Mammary epithelial cell (primary cell): ENCODE measurements around the gene CNTNAP2.

Experiments
- EZH2 ChIP-seq: IDR thresholded peaks from 2 replicates; pipeline ENCODE4 v1.6.1; 2012; ENCODE audit warnings: low read length, inconsistent platforms, borderline replicate concordance
- TF ChIP-seq, protein P1 (sequence below), 2 donors: IDR thresholded peaks in 1 of 2; conservative IDR thresholded peaks in 1 of 2; 2 replicates each; pipeline ENCODE4 v1.5.1; 2011 to 2012; ENCODE audit warnings: inconsistent platforms in 2 of 2, low read length in 2 of 2, mild to moderate bottlenecking in 2 of 2, control low read depth in 1 of 2, low read depth in 1 of 2; ENCODE audit not compliant: insufficient read depth in 1 of 2; ENCODE audit errors: extremely low read depth in 1 of 2

DNA sequence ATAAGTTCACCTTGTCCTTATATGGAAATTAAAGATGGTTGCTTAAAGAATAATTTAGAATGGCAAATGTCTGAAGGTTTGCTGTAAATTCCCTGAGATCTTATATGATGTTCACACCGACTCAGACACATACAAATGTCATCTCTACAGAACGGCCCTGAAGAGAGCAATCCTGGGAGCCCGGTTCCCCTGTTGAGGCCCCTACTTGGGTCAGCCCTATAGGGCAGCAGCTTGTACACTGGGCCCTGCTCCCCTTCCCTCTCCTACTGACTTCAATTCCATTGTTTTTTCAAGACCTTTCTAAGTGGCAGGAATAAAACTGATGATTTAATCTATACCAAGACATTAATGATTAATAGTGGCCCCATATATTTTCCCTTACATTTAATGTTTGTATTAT is 1660.7 kb downstream of the CNTNAP2 start:
- TF ChIP-seq, protein P1, sequence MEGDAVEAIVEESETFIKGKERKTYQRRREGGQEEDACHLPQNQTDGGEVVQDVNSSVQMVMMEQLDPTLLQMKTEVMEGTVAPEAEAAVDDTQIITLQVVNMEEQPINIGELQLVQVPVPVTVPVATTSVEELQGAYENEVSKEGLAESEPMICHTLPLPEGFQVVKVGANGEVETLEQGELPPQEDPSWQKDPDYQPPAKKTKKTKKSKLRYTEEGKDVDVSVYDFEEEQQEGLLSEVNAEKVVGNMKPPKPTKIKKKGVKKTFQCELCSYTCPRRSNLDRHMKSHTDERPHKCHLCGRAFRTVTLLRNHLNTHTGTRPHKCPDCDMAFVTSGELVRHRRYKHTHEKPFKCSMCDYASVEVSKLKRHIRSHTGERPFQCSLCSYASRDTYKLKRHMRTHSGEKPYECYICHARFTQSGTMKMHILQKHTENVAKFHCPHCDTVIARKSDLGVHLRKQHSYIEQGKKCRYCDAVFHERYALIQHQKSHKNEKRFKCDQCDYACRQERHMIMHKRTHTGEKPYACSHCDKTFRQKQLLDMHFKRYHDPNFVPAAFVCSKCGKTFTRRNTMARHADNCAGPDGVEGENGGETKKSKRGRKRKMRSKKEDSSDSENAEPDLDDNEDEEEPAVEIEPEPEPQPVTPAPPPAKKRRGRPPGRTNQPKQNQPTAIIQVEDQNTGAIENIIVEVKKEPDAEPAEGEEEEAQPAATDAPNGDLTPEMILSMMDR (conservative IDR thresholded peaks at IDR 0.05 in 1 of 2, IDR thresholded peaks at IDR 0.05 in 1 of 2; ENCODE audit: extremely low read depth in 1 of 2, insufficient read depth in 1 of 2, low read depth in 1 of 2, low read length in 2 of 2), result no peak
- TF ChIP-seq EZH2, result no peak
